Ovary (tissue), 3 donors: ENCODE measurements around the gene SNRPD1.

ENCODE experiments used
- CTCF ChIP-seq, 3 donors: fragments of 450-650 bp in 2 of 3; fragments of 200-600 bp in 1 of 3; IDR thresholded peaks; one replicate each; pipeline versions ENCODE4 v1.5.1 to v1.8.0; 2016 to 2022; ENCODE audit warnings: antibody characterized with exemption in 3 of 3, mild to moderate bottlenecking in 1 of 3
- POLR2A ChIP-seq: fragments of 450-650 bp; IDR thresholded peaks from one replicate; pipeline ENCODE4 v1.6.1; 2017; ENCODE audit warnings: antibody characterized with exemption, mild to moderate bottlenecking, moderate library complexity
- donor health status: DM: no; HTN: no; CAD: no.

GRCh38 chr18:21650311-21650710, 38.2 kb downstream of the SNRPD1 start:
- no peak for TF ChIP-seq CTCF (IDR thresholded peaks at IDR 0.05)
- no peak for TF ChIP-seq POLR2A
